ENCODE results near the gene MLLT3.

The MLLT3 gene

GRCh38 chr9:20349568-20349967 is 272.7 kb downstream of the MLLT3 start:
- no peak for DNase-seq (ENCODE audit: low read depth in 2 of 2)

GRCh38 chr9:20343325-20343724 is 279.0 kb downstream of the MLLT3 start:
- DNase-seq (ENCODE audit: low read depth in 2 of 2): no peak

GRCh38 chr9:20340511-20340861 is 281.8 kb downstream of the MLLT3 start:
- DNase-seq (ENCODE audit: low read depth in 2 of 2): no peak

DNA sequence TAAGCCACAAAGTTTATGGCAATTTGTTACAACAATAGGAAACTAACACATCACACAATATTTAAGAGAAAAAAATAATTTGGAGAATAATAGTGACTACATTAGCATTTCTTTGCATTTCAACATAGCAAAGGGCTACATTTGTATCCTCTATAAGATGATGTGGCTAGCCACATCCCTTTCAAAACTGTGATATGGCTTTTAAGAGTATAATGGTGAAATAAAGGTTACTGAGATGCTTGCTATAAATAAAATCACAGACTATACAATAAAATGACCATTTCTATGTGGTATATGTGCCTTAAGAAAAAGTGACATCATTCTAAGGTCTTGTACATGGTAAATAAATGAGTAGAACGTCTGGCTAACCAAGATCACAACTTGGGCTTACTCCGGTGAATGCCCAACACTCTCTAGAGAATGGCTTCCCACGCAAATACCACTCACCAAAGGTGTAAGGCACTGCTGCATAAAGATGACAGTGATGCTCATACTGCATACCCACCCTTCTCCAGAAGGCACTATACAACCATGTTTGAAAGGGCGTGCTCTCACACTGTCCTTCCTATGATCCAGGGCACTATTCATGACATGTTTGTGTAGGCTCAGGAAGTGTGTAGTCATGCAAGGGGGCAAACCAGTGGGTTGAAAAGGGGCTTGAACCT is 286.5 kb downstream of the MLLT3 start:
- no peak for DNase-seq (ENCODE audit: low read depth in 2 of 2)

GRCh38 chr9:20333991-20334390 is 288.3 kb downstream of the MLLT3 start:
- DNase-seq (ENCODE audit: low read depth in 2 of 2): no peak

DNA sequence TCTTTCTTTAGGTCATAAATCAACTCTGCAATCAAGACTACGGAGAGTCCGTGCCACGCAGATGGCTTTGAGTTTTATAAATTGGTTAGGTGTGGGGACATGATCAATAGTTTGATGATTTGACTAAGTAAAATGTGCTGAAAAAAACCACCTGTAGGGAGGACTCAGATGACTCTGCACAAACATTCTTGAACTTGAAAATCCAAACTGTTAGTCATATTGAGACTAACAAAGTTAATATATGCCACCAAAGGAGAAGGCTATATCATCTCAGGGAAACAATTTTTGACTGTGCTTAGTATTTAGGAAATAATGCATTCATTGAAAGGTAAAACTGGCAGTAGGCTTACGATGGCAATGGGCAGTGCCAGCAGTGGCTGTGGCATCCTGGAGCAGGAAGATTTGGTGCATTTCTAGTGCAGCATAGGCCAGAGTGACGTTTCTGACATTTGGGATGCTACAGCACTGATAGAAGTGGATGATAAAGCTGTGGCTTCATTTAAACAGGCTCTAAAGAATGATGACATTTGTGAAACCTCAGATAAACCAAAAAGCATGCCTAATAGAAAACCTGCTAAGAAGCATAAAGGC is 291.1 kb downstream of the MLLT3 start:
- DNase-seq (ENCODE audit: low read depth in 2 of 2): no peak

DNA sequence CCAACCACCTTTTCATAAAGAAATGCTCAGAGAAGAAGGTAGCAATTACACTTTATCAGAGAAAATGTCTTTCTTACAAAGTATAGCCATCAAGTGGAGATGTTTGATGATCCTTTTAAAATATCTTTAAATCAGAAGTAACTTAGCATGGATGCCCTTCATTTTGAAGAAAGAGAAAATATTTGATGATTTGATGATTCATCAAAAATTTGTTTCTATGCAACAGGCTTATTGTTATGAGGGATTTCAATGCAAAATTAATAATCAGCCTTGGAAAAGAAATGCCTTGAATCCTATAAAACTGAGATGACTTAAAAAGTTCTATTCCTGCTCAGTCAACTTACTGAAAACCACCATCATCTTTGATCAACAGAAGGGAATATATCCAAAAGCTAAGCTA is 291.6 kb downstream of the MLLT3 start:
- no peak for DNase-seq (ENCODE audit: low read depth in 2 of 2)

DNA sequence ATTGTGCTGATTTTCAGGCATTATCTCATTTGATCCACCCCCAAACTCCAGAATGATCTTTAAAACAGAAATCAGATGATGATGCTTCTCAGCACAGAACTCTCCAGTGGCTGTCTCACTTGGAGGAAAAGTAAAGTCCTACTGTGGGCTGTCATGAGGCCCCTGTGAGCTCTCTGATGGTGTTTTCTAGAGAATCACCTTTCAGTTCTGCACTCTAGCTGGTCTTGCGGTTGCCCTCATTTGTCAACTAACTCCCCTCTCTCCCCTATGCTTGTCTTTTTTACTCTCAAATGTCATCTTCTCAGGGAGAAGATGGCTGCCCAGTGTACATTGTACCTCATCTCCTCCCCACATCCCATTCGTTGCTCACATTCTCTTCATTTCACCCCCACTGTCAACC is 295.8 kb downstream of the MLLT3 start:
- DNase-seq (ENCODE audit: low read depth in 2 of 2): no peak

DNA sequence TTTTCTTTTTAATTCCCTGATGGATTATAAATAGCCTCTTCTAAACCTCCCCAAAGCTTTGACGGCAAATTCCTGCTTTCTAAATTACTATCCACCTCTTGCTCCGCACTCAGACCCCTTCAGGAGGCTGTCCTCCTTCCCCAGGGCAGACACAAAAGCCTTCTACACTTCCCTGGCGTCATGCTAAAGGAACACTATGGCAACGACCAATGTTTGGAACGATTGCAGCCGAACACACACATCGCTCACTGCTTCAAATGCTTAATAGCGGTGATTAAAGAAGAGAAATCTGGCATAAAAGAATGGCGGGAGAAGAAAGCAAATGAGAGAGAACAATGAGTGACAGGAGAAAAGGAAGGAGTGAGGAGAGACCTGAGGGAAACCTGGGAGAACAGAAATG is 297.3 kb downstream of the MLLT3 start:
- no peak for DNase-seq (ENCODE audit: low read depth in 2 of 2)

GRCh38 chr9:20322212-20322611 is 300.1 kb downstream of the MLLT3 start:
- no peak for DNase-seq (ENCODE audit: low read depth in 2 of 2)

DNA sequence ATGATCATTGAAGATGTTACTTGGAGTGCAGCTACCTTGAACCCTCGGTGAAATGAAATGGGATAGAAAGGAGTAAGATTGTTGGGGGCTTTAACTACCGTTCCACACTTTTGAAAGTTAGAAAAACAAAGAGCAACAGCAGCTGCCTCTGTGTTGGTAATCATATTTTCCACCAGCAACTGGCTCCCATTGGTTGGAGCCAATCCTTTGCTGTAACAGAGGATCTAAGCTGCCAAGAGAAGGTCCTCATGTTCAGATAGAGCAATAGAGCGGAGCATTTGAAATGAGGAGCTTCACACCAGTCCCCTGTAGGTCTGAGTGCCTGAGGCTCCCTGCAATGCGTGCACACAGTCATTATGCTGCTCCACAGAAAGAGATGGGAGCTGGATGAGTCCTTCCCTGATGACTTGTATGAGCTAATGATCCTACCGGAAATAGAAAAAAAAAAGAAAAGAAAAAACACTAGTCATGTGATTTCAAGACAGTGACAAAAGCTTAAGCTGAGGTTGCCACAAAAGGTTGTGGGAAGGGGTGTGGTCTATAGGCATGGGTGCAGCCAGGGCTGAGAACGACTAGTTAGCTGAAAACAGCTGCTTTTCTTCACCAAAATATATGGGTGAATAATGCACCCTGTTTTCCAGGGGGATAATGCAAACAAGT is 300.7 kb downstream of the MLLT3 start:
- no peak for DNase-seq (ENCODE audit: low read depth in 2 of 2)

DNA sequence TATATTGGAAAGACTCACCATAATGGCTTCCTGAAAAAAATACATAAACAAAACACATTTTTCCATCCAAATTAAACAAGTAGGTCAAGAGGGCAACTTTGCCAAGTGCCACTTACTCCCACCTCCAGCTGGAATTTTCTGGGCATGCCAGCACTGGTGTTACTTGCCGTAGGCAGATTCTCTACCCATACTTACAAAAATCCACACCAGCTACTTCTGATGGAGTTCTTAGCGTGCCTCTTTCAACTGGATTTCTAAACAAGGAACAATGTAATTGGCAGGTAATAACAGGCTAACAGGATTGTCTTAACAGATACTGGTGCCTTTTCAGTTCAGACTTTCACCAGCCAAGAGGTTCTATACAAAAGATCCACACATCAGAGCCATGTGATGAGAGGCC is 301.4 kb downstream of the MLLT3 start:
- DNase-seq (ENCODE audit: low read depth in 2 of 2): no peak

DNA sequence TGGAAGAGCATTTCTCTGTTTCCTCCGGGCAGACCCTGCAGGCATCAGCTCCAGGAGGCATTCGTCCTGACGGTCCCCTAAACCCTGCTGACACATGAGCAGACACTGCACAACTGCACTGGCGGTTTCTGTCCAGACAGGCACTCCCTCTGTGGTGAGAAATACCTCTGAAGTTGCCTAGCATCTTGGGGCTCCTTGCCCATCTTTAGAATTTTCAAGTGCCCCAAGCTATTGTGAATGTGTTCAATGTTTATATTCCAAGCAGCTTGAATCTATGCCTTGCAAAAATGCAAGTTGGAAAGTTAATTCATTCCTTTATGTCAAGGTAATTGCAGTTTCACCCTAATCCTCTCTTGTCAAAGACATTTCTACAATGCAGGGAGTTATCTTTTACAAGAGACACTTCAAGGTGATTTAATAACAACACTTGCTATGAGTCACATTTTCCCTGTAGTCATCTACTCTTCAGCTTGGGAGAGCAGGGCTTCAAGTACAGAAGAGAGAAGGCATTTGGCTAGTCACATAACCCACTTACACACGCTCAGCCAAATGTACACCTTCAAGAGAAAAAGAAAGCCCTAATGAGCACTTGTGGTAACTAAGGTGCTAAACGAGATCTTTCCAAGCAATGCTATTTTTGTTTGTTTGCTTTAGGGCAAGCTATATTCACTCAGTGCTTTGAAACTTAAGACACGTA is 302.5 kb downstream of the MLLT3 start:
- DNase-seq (ENCODE audit: low read depth in 2 of 2): no peak

- DNase-seq (ENCODE audit: low read depth in 2 of 2): no peak
Observed at GRCh38 chr9:20319241-20319640, 303.1 kb downstream of the MLLT3 start.

- DNase-seq (ENCODE audit: low read depth in 2 of 2): no peak
Observed at GRCh38 chr9:20317701-20318100, 304.6 kb downstream of the MLLT3 start.

DNA sequence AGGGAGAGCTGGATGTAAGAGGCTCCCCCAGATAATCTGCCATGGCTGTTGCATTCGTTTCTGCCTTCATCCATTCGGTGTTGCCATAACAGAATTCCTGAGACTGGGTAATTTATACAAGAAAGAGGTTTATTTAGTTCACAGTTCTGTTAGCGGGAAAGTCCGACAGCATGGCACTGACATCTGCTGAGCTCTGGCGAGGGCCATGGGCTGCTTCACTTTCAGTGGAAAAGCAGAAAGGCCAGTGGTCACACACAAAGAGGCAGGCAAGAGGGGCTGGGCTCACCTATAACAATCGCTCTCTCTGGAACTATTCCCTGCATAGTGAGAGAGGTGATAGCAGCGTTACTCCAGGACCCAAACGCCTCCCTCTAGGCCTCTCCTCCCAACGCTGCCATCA is 305.9 kb downstream of the MLLT3 start:
- DNase-seq (ENCODE audit: low read depth in 2 of 2): no peak

GRCh38 chr9:20315677-20316076 is 306.6 kb downstream of the MLLT3 start:
- no peak for DNase-seq (ENCODE audit: low read depth in 2 of 2)

DNA sequence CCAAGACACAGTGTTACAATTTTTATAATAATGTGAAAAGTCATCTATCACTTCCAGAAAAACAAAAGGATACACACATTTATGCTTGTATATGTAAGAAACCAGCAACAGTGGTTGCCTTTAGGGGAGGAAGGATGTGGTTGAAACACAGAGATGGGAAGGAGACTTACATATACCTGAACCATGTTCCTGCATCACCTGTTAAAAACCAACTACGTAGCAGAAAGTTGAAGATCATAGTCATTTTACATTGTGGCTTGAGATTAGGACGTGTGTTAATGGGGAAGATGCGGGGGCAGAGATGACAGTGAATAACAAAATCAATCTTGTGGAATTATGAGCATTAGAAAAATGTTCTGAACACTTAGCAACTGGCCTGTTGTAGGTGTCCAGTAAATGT is 307.3 kb downstream of the MLLT3 start:
- no peak for DNase-seq (ENCODE audit: low read depth in 2 of 2)

GRCh38 chr9:20313415-20313814 is 308.9 kb downstream of the MLLT3 start:
- DNase-seq (ENCODE audit: low read depth in 2 of 2): no peak

GRCh38 chr9:20312732-20313131 is 309.6 kb downstream of the MLLT3 start:
- DNase-seq (ENCODE audit: low read depth in 2 of 2): no peak

GRCh38 chr9:20310024-20310423 is 312.3 kb downstream of the MLLT3 start:
- DNase-seq (ENCODE audit: low read depth in 2 of 2): no peak

DNA sequence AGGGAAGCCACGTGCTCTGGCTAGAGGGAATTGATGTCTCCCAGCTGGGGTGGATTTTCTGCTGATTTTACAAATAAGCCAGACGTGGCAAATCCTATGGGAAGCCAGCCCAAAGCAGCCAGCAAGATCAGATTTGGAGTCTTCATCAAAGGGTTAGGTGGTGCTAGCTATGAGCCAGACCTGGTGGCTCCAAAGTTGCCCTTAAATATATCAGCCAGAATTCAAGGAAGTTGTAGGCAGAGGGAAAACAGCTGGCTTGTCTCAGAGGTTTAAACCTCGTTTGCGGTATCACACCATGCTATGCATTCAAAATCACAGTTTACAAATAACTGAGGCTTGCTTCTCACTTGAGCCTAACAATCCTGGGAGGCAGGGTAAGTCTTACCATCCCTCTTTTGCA is 313.2 kb downstream of the MLLT3 start:
- DNase-seq (ENCODE audit: low read depth in 2 of 2): no peak

GRCh38 chr9:20307621-20308020 is 314.7 kb downstream of the MLLT3 start:
- no peak for DNase-seq (ENCODE audit: low read depth in 2 of 2)
